ENCODE results near the gene LRRC70. TPM values are rescaled to one million over a fixed set of nuclear protein-coding genes. Genes with fewer than 3 reads are reported as not detected.
"Not testable (repeated sequence)": the region's sequence is repeated elsewhere in the genome, so short reads cannot be mapped to it uniquely, and the experiment has no call there.

Gene LRRC70
- total RNA-seq, 2 experiments from 2014 or later = 0.42 to 1.2 TPM

- Mint-ChIP-seq H3K27me3 (no peaks in the 10 kb centered on the region), H3K9me3 (ENCODE audit: low read depth) (no peaks in the 10 kb centered on the region), H3K4me3 (no peak overlapping the region), H3K4me1 (peaks cover 8% of the 10 kb centered on the region), H3K36me3 (no peaks in the 10 kb centered on the region), H3K27ac (no peak overlapping the region)
- CTCF ChIA-PET = no interaction called here
- ATAC-seq (no peak), DNase-seq (no peak)
Measured at GRCh38 chr5:62600560-62601252, 22.1 kb downstream of the LRRC70 start.

- H3K27ac Mint-ChIP-seq = no peak overlapping the region
- peaks cover 17% of the 10 kb centered on the region for H3K36me3 Mint-ChIP-seq
- H3K27me3 Mint-ChIP-seq = no peaks in the 10 kb centered on the region
- no peaks in the 10 kb centered on the region for H3K9me3 Mint-ChIP-seq (ENCODE audit: low read depth)
- DNase-seq (no peak), ATAC-seq (no peak)
- H3K4me3 Mint-ChIP-seq = no peak overlapping the region
- CTCF ChIA-PET = no interaction called here
- H3K4me1 Mint-ChIP-seq = peaks cover 18% of the 10 kb centered on the region
Measured at GRCh38 chr5:62603934-62604333, 25.3 kb downstream of the LRRC70 start.

GRCh38 chr5:62605638-62606037, 27.0 kb downstream of the LRRC70 start:
- CTCF ChIA-PET = interaction anchor here (1.4 kb wide), 1 partner anchor 173 kb away, joined by 3 read pairs; no protein-coding TSS in a partner anchor
- peaks cover 19% of the 10 kb centered on the region for H3K4me1 Mint-ChIP-seq
- H3K9me3 Mint-ChIP-seq (ENCODE audit: low read depth) = no peaks in the 10 kb centered on the region
- DNase-seq (no peak), ATAC-seq (no peak)
- peaks cover 22% of the 10 kb centered on the region for H3K36me3 Mint-ChIP-seq
- H3K4me3 Mint-ChIP-seq = no peak overlapping the region
- H3K27me3 Mint-ChIP-seq = no peaks in the 10 kb centered on the region
- H3K27ac Mint-ChIP-seq = no peak overlapping the region

GRCh38 chr5:62606878-62607277, 28.3 kb downstream of the LRRC70 start:
- H3K4me3 Mint-ChIP-seq = no peak overlapping the region
- H3K4me1 Mint-ChIP-seq = peaks cover 18% of the 10 kb centered on the region
- no peak overlapping the region for H3K27ac Mint-ChIP-seq
- CTCF ChIA-PET = no interaction called here
- no peak for ATAC-seq
- H3K9me3 Mint-ChIP-seq (ENCODE audit: low read depth) = no peaks in the 10 kb centered on the region
- H3K27me3 Mint-ChIP-seq = no peaks in the 10 kb centered on the region
- H3K36me3 Mint-ChIP-seq = peaks cover 27% of the 10 kb centered on the region
- DNase-seq = no peak

- DNase-seq = no peak
- CTCF ChIA-PET = no interaction called here
- no peak overlapping the region for H3K27ac Mint-ChIP-seq
- no peak for ATAC-seq
- no peaks in the 10 kb centered on the region for H3K27me3 Mint-ChIP-seq
- H3K9me3 Mint-ChIP-seq (ENCODE audit: low read depth) = no peaks in the 10 kb centered on the region
- H3K4me1 Mint-ChIP-seq = peaks cover 16% of the 10 kb centered on the region
- peaks cover 27% of the 10 kb centered on the region for H3K36me3 Mint-ChIP-seq
- no peak overlapping the region for H3K4me3 Mint-ChIP-seq
Measured at GRCh38 chr5:62607615-62608014, 29.0 kb downstream of the LRRC70 start.

- no peak for DNase-seq
- no peaks in the 10 kb centered on the region for H3K27me3 Mint-ChIP-seq
- H3K4me1 Mint-ChIP-seq = peaks cover 16% of the 10 kb centered on the region
- no peak for ATAC-seq
- H3K36me3 Mint-ChIP-seq = peaks cover 30% of the 10 kb centered on the region
- H3K4me3 Mint-ChIP-seq = no peak overlapping the region
- CTCF ChIA-PET = no interaction called here
- no peaks in the 10 kb centered on the region for H3K9me3 Mint-ChIP-seq (ENCODE audit: low read depth)
- no peak overlapping the region for H3K27ac Mint-ChIP-seq
Measured at GRCh38 chr5:62608529-62609511, 30.2 kb downstream of the LRRC70 start.

- Mint-ChIP-seq H3K4me1 (no peaks in the 10 kb centered on the region), H3K9me3 (ENCODE audit: low read depth) (no peaks in the 10 kb centered on the region), H3K27ac (no peak overlapping the region), H3K4me3 (no peak overlapping the region), H3K27me3 (no peaks in the 10 kb centered on the region), H3K36me3 (peaks cover 12% of the 10 kb centered on the region)
- CTCF ChIA-PET = no interaction called here
- DNase-seq (no peak), ATAC-seq (no peak)
Measured at GRCh38 chr5:62614355-62614754, 35.7 kb downstream of the LRRC70 start.

- no peak overlapping the region for H3K4me3 Mint-ChIP-seq
- peaks cover 3% of the 10 kb centered on the region for H3K36me3 Mint-ChIP-seq
- ATAC-seq (no peak), DNase-seq (no peak)
- H3K27ac Mint-ChIP-seq = no peak overlapping the region
- CTCF ChIA-PET = no interaction called here
- no peaks in the 10 kb centered on the region for H3K4me1 Mint-ChIP-seq
- no peaks in the 10 kb centered on the region for H3K27me3 Mint-ChIP-seq
- H3K9me3 Mint-ChIP-seq (ENCODE audit: low read depth) = no peaks in the 10 kb centered on the region
Measured at GRCh38 chr5:62616615-62617277, 38.1 kb downstream of the LRRC70 start.

GRCh38 chr5:62617943-62618342, 39.3 kb downstream of the LRRC70 start:
- no peaks in the 10 kb centered on the region for H3K9me3 Mint-ChIP-seq (ENCODE audit: low read depth)
- DNase-seq (no peak), ATAC-seq (no peak)
- CTCF ChIA-PET = no interaction called here
- no peaks in the 10 kb centered on the region for H3K27me3 Mint-ChIP-seq
- peaks cover 1% of the 10 kb centered on the region for H3K36me3 Mint-ChIP-seq
- H3K4me1 Mint-ChIP-seq = no peaks in the 10 kb centered on the region
- H3K27ac Mint-ChIP-seq = no peak overlapping the region
- no peak overlapping the region for H3K4me3 Mint-ChIP-seq

GRCh38 chr5:62620761-62621160, 42.1 kb downstream of the LRRC70 start:
- Mint-ChIP-seq H3K27me3 (no peaks in the 10 kb centered on the region), H3K9me3 (ENCODE audit: low read depth) (no peaks in the 10 kb centered on the region), H3K4me1 (no peaks in the 10 kb centered on the region), H3K36me3 (no peaks in the 10 kb centered on the region), H3K27ac (no peak overlapping the region), H3K4me3 (no peak overlapping the region)
- ATAC-seq (no peak), DNase-seq (no peak)
- CTCF ChIA-PET = no interaction called here

GRCh38 chr5:62621280-62621679, 42.7 kb downstream of the LRRC70 start:
- Mint-ChIP-seq H3K27me3 (no peaks in the 10 kb centered on the region), H3K9me3 (ENCODE audit: low read depth) (no peaks in the 10 kb centered on the region)
- DNase-seq = no peak

GRCh38 chr5:62623271-62623670, 44.7 kb downstream of the LRRC70 start:
- Mint-ChIP-seq H3K27ac (no peak overlapping the region), H3K4me3 (no peak overlapping the region), H3K4me1 (no peaks in the 10 kb centered on the region), H3K27me3 (no peaks in the 10 kb centered on the region), H3K36me3 (no peaks in the 10 kb centered on the region), H3K9me3 (ENCODE audit: low read depth) (no peaks in the 10 kb centered on the region)
- CTCF ChIA-PET = interaction anchor here (0.8 kb wide), 1 partner anchor 176 kb away, joined by 3 read pairs; no protein-coding TSS in a partner anchor
- DNase-seq = no peak
- ATAC-seq = no peak

More at GRCh38 chr5:62621280-62621679, 42.7 kb downstream of the LRRC70 start:
- Mint-ChIP-seq H3K4me3 (no peak overlapping the region), H3K36me3 (no peaks in the 10 kb centered on the region), H3K27ac (no peak overlapping the region), H3K4me1 (no peaks in the 10 kb centered on the region)
- CTCF ChIA-PET = no interaction called here
- ATAC-seq = no peak

GRCh38 chr5:62624436-62624835, 45.8 kb downstream of the LRRC70 start:
- H3K36me3 Mint-ChIP-seq; H3K27ac Mint-ChIP-seq; H3K4me3 Mint-ChIP-seq; ATAC-seq; CTCF ChIA-PET; H3K9me3 Mint-ChIP-seq (ENCODE audit: low read depth); DNase-seq; H3K27me3 Mint-ChIP-seq; H3K4me1 Mint-ChIP-seq: not testable (repeated sequence)
